ENCODE data around the gene FRAT2.

Gene FRAT2

GRCh38 chr10:97338041-97338440 lies 3.5 kb upstream of the FRAT2 start:
- no peak overlapping the region for H3K4me3 ChIP-seq (ENCODE audit: low read depth, low read length)
- TF ChIP-seq, protein P1, sequence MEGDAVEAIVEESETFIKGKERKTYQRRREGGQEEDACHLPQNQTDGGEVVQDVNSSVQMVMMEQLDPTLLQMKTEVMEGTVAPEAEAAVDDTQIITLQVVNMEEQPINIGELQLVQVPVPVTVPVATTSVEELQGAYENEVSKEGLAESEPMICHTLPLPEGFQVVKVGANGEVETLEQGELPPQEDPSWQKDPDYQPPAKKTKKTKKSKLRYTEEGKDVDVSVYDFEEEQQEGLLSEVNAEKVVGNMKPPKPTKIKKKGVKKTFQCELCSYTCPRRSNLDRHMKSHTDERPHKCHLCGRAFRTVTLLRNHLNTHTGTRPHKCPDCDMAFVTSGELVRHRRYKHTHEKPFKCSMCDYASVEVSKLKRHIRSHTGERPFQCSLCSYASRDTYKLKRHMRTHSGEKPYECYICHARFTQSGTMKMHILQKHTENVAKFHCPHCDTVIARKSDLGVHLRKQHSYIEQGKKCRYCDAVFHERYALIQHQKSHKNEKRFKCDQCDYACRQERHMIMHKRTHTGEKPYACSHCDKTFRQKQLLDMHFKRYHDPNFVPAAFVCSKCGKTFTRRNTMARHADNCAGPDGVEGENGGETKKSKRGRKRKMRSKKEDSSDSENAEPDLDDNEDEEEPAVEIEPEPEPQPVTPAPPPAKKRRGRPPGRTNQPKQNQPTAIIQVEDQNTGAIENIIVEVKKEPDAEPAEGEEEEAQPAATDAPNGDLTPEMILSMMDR (IDR thresholded peaks at IDR 0.05; ENCODE audit: low read depth, low read length): no peak

DNA sequence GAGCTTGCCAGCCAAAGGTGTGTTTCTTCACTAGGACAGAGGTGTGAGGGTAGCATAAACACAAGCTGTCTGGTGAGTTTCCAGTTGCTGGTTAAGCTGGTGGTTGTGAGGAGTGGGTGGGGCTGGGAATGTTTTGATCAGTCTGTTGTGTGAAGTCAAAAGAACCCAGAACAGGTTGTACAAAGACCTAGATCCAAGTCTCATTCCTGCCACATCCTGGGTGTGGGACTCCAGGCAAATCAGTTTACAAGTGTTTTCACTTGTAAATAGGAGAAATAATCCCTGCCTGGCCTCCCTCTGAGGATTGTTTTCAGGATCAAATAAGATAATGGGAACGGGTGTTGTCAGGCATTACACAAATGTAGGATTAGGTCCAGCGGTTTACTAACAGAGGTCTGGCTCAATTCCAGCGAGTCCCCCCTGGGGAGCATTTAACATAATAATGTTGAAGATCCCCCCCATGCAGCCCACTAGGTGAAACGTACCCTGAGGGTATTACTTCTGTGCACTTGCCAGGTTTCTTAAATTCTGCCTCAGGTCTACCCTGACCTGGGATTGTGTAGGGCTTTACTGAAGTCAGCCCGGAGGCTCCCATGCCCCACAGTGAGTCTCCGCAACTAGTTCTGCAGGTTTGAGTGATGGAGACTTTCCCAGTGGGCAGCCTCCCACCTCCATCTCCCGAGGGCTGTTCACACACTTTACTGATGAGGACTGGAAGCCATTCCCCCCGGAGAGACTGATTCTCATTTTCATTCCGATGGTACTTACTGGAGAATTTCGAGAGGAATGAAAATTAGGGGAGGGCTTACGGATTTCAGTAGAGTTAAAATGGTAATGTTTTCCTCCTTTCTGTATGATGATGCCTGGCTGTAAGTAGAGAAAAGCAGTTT lies 2.7 kb upstream of the FRAT2 start:
- H3K4me3 ChIP-seq (ENCODE audit: low read depth, low read length): no peak overlapping the region
- TF ChIP-seq, protein P1 (IDR thresholded peaks at IDR 0.05; ENCODE audit: low read depth, low read length): no peak

DNA sequence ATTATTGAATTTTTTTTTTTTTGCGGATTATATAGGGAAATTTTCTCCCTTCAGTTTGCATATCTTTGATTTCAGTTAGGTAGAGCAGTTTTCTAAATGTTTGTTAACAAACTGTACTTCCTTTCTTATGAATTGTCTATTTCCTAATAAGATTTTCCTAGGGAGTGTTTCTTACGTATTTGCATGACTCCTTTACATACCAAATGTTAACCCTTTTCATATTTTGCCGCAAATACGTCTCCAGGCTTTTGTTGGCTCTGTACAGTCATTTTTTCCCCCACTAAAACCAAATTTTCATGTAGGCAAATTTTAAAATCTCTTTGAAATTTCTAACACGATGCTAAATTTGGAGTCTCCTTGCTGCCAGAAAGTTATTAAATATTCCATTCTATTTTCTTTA lies 1.9 kb upstream of the FRAT2 start:
- H3K4me3 ChIP-seq (ENCODE audit: low read depth, low read length): no peak overlapping the region
- TF ChIP-seq, protein P1 (IDR thresholded peaks at IDR 0.05; ENCODE audit: low read depth, low read length): no peak

GRCh38 chr10:97336006-97336405 lies 1.5 kb upstream of the FRAT2 start:
- H3K4me3 ChIP-seq (ENCODE audit: low read depth, low read length): no peak overlapping the region
- TF ChIP-seq, protein P1 (IDR thresholded peaks at IDR 0.05; ENCODE audit: low read depth, low read length): no peak

DNA sequence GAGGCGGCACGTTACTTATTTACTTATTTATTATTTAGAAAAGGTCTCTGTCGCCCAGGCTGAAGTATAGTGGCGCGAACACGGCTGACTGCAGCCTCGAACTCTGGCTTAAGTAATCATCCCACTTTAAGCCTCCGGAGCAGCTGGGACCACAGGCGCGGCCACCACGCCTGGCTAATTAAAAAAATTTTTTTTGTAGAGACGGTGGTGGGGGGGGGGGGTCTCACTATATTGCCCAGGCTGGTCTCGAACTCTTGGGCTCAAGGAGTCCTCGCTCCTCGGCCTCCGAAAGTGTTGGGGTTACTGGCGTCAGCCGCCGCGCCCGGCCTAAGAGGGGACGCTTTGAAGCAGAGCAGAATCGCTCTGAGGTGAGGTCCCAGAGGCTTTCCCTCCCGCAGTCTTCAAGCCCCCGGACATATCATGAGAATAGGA lies 675 bp upstream of the FRAT2 start:
- peak overlapping the region; percentile 70 for H3K4me3 ChIP-seq (ENCODE audit: low read depth, low read length)
- TF ChIP-seq, protein P1 (IDR thresholded peaks at IDR 0.05; ENCODE audit: low read depth, low read length): no peak

GRCh38 chr10:97333601-97334369 lies 744 bp downstream of the FRAT2 start:
- TF ChIP-seq, protein P1 (IDR thresholded peaks at IDR 0.05; ENCODE audit: low read depth, low read length): no peak
- H3K4me3 ChIP-seq (ENCODE audit: low read depth, low read length): peak overlapping the region; percentile 70

DNA sequence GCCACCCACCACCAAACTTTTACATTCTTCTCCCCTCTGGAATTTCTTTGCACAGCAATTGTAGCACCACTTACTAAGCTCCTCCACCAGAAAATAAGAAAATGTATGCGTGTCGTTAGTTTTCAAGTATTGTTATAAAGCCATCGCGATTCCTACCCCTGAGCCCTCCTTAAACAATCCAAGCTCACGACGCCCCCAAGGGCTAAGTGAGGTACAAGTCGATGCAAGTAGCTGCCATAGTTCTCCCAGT lies 1.3 kb downstream of the FRAT2 start:
- H3K4me3 ChIP-seq (ENCODE audit: low read depth, low read length): peak overlapping the region; percentile 70
- TF ChIP-seq, protein P1 (IDR thresholded peaks at IDR 0.05; ENCODE audit: low read depth, low read length): no peak
